GM18511 (cell line): ENCODE data around the gene SLC37A1.
"Not testable (repeated sequence)": the region's sequence is repeated elsewhere in the genome, so short reads cannot be mapped to it uniquely, and the experiment has no call there.

ENCODE experiments used
- ATAC-seq: cut with Tn5 transposase; IDR thresholded peaks from one replicate; pipeline ENCODE4 v1.9.1; 2021; ENCODE audit warnings: mild to moderate bottlenecking, moderate library complexity; ENCODE audit not compliant: unreplicated experiment

Gene SLC37A1

DNA sequence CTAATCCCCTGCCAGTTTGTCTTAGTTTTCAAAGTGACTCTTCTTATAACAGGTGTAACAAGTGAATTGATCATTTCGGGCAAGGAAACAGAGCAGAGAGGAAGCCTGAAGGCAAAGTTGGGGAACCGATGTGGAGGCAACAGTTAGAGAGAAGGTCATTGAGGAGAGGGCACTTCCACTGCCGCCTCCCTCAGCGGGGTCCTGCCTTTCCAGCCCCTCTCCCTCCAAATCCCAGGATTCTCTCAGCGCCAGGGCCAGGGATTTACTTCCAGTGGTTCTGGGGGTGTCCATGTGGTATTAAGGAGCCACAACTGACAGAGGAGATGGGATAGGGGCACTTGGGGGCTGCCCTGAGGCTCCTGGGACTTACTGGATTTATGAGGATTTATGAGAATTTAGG lies 100.1 kb downstream of the SLC37A1 start:
- ATAC-seq = no peak

DNA sequence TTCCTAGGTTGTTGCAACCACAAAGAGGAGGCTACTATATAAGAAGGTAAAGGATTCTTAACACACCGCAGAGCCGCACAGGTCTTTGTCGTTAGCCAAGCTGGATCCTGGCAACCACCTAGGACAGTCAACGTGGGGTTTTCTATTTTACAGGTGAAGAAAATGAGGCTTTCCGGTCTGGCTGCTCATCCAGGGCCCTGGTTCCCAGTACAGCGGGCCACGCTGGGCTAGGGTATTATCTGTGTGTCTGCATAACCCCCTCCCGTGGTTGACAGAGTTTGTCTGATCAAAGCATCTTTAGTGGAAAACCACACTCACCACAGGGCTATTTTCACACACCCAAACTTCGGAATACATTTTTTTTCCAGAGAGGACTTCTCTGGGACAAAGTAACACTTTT lies 100.7 kb downstream of the SLC37A1 start:
- ATAC-seq = no peak

DNA sequence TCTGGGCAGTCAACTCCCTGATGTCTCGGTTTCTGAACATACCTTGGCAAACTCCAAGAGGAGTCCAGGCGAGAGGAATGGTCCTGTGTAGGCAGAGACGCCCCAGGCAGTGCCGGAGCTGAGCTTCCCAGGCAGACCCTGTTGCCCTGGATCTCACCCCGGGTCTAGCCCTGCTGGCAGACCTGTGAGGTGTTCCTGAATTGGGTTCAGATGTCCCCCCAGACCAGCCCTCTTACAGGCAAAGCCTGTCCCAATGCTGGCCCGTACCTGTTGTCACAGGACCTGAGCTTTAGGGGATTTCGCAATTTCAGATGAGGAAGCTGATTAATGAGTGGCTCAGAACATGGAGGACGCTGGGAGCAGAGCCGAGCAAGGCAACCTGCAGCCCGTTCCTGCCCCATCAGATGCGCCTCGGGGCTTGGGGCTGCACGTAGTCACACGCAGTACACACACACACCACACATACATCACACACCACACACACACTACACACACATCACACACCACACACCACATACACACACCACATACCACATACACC lies 101.2 kb downstream of the SLC37A1 start:
- ATAC-seq = no peak

DNA sequence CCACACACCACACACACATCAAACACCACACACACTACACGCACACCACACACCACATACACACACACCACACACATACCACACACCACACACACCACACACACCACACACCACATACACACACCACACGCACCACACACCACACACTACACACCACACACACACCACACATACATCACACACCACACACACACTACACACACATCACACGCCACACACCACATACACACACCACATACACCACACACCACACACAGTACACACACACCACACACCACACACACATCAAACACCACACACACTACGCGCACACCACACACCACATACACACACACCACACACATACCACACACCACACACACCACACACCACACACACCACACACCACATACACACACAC lies 101.7 kb downstream of the SLC37A1 start:
- ATAC-seq = not testable (repeated sequence)

DNA sequence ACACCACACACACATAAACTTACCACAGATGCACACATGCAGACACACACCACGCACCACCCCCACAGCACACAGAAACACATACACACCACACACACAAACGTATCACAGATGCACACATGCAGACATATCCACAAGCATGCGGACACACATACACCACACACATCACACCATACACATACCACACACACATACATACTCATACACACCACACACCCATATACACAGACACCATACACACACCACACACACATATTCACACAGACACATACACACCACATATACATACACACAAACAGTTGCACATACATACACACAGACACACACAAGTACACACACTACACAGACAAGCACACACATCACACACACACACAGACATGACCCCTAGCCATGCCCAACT lies 102.3 kb downstream of the SLC37A1 start:
- ATAC-seq = no peak

DNA sequence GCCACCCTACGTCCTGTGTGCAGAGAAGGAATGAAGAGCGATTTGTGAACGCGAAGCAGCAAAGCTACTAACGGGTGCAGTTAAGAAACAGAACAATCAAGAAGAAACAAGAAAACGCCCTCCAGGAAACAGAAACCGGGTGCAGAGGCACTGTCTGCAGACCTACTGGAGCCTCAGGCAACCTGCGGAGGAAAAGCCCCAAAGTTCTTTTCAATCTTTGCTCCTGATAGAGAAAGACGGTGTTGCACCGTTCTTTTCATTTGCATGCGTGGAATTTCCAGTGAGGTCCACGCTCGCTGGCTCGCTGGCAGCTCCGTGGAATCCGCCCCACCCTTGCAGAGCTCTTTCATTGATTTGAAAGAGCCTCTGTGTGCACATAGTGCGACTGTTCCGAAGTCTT lies 102.8 kb downstream of the SLC37A1 start:
- ATAC-seq = no peak

DNA sequence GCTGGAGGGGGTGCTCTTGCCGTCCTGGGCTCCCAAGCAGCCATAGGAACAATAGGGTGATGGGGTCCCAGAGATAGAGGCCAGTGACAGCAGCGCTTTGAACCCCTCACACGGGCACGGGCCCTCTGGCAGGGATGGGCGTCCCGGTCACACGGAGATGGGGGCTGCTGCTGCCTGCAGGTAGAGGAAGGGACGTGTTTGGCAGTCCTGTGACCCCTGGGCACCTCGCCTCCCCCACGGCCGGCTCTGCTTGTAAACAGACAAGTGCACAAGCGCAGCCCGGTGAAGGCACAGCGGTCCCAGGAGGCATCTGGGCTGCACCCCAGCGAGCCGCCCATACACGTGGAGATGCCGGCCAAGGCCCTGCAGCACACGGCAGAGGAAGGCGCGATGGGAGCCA lies 103.3 kb downstream of the SLC37A1 start:
- ATAC-seq = no peak

DNA sequence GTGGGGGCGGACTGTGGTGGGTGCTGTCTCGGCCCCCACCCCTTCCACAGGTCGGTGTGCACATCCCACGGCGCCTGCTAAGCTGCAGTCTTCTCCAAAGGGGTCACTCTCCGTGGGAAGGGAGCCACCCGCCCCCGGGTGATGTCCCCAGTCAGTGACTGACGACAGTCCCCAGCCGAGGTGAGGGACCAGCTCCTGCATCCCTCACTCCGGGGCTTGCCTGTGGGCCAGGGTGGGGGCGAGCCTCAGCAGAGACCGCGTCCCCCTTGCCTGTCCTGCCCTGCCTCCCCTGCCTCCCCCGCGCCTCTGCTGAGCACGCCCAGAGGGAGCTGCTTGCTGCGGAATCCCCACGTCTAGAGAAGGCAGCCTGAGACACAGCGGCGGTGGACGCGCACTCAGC lies 103.8 kb downstream of the SLC37A1 start:
- no peak for ATAC-seq

DNA sequence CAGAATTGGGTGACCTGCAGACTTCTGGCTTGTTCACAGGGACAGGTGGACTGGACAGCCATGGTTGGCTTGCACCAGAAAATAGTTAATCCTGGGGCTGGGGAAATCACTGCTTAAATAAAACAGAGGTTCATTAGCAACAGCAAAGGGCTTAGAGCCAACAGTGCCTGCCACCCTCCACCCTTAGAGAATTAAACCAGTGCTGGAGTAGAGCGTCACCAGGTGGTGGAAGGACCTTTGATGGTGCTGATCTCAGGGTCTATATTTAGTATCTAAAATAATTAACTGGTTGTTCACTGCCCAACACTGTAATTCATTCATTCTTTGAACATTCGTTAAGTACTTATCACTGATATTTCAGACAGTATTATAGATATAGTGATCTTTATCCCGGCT lies 105.1 kb downstream of the SLC37A1 start:
- no peak for ATAC-seq

DNA sequence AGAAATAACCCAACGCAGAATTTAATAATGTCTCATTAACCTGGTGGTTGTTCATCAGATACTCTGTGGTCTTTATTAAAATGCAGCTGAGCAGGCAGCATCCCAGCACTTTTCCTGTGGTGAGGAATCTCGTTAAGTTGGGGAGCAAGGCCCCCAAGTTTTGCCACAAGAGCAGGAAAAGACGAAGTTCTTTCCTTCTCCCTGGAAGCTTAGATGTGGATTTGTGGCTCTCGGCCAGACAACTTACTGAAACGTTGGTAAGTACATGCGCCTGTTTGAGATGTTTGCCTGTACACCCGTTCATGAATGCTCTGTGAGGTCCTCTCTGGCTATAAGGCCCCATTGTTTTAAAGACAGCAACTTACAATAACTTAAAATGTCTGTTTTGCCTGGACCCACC lies 105.5 kb downstream of the SLC37A1 start:
- ATAC-seq = no peak

DNA sequence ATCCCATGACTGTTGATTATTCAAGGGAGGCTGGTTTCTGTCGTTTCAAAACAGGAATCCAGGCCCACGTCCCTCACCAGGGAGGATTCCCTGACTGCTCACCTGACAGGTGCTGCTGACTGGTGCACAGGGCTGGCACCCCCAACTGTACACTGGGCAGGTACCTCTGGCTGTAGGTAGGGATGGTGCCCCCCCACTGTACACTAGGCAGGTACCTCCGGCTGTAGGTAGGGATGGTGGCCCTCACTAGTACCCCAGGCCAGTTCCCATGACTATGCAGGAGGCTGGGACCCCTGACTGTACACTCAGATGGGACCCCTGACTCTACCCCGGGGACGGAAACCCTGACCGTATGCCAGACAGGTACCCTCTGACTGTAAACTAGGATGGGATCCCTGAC lies 106.2 kb downstream of the SLC37A1 start:
- no peak for ATAC-seq

DNA sequence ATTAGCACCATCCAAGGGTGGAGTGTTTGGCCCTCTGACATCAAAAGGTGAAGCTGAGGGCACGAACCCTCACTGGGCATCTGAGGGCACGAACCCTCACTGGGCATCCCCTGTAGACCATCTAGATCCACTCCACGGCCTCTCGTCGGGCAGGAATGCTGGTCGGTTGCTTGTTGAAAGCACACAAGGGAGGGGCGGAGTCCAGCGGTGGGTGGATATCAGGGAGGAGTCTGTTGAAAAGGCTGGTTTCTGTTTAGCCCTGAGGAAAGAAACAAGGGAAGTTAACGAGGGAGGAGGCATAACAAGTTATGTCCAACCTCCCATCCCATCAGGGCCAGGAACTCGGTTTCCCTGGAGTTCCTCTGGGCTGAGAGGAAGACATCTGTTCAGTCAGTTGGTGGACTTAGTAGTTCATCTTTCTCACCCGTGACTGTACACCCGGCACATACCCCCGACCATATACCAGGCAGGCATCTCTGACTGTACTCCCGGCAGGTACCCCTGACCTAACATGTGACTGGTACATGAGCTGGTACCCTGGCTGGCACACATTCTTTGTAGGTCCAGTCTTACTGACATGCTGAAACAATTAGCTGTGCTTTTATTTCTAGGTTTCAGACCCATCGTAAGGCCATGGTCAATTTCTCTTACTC lies 107.6 kb downstream of the SLC37A1 start:
- ATAC-seq = no peak

DNA sequence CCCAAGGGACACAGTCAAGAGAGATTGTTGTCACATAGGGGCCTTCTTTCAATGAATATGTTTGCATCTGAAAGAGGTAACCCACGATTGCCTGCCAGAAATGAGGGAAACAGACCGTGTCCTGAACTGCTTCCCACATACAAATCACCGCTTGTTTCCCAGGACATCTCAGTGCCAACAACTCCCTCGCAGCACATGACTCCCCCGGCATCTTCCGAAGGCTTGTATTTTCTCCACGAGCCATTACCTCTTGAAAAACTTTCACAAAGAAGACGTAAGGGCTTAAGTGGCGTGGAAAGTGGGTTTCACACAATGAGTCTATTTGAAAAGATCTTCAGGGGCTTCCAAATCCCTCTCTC lies 108.1 kb downstream of the SLC37A1 start:
- no peak for ATAC-seq

DNA sequence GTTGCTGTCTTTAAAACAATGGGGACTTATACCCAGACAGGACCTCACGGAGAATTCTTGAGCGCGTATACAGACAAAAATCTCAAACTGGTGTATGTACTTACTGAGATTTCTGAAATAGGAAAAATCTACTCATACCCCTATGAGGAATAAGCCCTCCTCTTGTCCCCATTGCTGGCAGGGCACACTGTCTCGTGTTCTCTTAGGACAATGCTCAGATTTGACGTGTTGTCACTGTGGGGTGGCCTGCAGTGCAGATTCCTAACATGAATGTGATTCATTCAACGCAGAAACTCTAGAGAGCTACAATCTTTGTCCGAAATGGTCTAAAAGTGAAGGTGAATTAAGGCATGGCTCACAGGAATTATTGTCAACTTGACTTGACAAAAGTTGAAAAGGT lies 108.6 kb downstream of the SLC37A1 start:
- no peak for ATAC-seq

DNA sequence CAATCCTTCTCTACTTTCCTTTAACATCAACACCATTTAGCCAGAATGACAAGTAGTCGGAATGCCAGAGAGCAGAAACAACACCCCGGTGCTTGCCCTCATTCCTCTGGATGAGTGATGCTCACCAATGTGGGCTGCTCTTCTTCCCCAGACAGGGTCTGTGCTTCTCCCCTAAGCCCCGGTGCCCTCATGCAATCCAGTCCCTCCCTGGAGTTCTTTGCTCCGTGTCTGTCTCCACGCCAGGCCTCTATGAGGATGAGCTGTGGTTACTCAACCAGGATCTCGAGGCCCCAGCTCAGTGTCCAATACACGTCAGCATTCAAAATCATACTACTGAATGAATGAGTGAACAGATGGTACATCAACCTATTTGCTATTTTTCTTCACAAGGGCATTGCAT lies 110.0 kb downstream of the SLC37A1 start:
- ATAC-seq = no peak

DNA sequence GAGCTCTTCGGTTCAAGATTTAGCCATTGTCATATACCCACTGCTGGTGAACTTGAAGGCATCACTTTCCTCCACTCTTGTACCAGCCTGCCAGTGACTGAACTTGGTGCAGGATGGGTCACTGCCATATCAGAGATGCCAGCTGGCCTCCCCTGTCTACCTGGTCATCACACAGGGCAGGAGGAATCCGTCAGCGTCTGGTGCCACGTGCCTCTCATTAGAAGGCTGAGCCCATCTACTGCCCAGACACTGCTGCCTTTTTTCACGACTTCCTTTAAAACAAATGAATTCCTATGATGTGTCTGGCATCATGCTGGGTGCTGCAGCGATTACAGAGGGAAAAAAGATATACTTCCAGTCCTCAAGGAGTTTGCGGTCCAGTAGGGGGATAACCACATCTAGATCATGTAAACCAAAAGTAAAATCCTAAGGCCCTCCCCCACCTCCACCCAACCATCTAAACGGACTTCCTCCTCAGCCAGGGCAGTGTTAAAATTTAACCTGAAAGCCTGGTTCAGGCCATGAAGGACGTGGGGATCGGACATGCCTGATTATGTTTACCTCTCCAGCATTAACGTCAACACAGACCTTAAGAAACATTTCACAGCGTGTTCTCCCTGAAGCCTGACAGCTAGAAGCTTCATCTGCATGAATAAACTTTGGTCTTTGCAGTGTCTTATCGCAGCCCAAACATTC lies 110.6 kb downstream of the SLC37A1 start:
- no peak for ATAC-seq

DNA sequence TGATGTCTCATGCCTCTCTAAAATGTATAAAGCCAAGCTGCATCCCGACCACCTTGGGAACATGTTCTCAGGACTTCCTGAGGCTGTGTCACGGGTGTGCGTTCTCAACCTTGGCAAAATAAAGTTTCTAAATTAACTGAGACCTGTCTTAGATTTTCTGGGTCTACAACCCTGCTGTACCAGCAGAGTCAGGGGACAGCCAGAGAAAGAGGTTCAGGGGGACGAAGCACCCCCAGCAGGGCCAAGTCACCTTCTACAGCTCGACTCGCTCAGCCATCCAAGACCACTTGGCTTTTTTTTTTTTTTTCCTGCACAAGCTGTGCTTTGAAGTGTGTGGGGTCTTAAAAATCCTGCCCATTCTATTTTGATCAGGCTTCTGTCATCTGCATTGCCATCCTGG lies 111.3 kb downstream of the SLC37A1 start:
- no peak for ATAC-seq

DNA sequence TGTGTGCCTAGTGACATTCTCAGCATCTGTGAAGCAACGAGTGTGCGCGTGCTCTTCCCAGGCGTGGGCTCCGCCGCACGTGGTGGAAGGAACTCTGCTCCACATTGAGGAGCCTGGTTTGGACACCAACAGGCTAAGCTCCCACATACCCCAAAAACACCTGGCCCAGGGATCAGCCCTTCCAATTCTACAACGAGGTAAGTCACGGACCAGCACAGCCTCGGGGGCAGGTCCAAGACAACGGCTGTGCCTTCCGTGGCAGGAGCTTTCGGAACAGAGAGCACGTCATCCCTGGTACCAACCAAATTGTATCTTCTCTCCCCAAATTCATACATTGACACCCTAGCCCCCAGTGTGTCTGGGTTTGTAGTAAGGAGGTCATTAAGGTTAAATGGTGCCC lies 112.5 kb downstream of the SLC37A1 start:
- ATAC-seq = no peak

DNA sequence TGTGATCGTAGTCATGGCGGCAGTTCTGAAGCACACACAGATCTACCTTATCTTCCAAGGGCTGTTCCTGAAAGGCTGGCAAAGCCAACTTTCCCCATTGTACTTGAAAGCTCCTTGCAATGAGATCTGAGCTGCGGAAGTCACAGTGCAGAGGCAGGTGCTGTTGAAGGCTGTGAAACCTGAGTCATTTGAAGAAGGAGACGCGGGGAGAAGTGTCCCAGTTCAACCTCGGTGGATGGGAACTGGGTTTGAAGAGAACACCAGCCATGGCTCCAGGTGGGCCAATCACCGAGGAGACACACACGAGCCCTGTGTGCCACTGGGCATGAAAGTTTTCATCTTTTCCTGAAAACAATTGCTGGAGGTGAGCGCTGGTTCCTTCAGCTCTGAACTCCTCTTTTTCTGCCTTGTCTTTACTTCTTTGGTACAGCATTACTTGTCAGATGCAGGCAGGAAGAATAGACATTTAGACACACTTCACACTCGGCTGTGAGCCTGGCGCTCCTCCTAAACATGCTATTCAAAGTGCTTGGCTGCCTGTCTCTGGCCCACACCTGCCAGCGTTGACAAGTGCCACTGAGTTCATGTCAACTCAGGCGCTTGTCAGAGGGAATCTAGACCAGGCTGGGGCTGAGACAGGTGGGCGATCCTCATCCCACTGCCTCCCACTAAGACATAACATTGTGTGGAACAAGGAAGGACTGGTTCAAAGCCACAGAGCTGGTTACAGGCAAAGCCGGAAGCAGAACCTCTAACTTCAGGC lies 114.1 kb downstream of the SLC37A1 start:
- ATAC-seq = no peak

DNA sequence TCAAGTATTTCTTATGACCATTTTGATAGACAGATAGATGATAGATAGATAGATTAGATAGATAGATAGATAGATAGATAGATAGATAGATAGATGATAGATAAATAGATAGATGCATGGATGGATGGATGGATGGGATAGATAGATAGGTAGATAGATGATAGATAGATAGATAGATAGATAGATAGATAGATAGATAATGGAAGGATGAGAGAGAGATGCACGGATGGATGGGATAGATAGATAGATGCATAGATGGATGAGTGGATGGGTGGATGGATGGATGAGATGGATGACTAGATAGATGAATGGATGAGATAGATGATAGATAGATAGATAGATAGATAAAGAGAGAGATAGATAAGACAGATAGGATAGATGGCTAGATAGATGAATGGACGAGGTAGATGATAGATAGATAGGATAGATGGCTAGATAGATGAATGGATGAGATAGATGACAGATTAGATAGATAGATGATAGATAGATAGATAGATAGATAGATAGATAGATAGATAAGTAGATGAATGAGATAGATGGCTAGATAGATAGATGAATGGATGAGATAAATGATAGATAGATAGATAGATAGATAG lies 114.9 kb downstream of the SLC37A1 start:
- ATAC-seq = not testable (repeated sequence)

DNA sequence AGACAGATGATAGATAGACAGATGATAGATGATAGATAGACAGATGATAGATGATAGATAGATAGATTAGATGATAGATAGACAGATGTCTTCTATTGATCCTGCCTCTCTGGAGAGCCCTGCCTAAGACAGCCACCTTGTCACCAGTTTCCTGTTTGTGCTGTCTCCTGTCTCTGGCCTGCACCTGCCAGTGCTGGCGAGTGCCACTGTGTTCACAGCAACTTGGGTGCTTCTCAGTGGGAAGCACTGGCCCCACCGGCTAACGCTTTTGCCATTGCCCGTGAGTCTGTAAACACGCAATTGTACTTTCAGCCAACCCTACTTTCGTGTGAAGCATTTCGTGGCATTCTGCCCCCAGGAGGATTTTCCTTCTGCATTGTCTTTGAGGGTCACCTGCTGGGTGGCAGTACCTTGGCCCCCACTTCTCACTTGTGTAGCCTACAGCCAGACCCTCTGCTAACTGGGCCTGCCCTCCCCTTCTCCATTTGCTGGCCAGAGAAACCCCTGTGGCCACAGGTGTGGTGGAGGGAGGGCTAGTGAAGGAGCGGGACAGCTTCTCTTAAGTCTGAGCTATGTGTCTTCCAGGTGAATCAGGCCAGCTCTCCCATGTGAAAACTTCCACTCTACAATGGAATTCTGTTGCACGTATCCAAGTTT lies 116.4 kb downstream of the SLC37A1 start:
- no peak for ATAC-seq
